Progenitor cell of endocrine pancreas (in vitro differentiated cells): ENCODE data around the gene TCTA. TPM values are rescaled to one million over a fixed set of nuclear protein-coding genes. Genes with fewer than 3 reads are reported as not detected.

Source experiments
- DNase-seq: peaks from one replicate; pipeline ENCODE4 v3.0.0; 2021; ENCODE audit warnings: low spot score; ENCODE audit not compliant: unreplicated experiment
- H3K27ac Mint-ChIP-seq: 2 replicates; pipeline ENCODE4 v1.8.0; 2021; ENCODE audit warnings: mild to moderate bottlenecking, moderate library complexity, mixed read lengths
- H3K27me3 Mint-ChIP-seq: 2 replicates; pipeline ENCODE4 v1.8.0; 2021; ENCODE audit warnings: mixed read lengths
- H3K36me3 Mint-ChIP-seq: 2 replicates; pipeline ENCODE4 v1.8.0; 2022; ENCODE audit warnings: mixed read lengths; ENCODE audit not compliant: insufficient read depth
- H3K4me1 Mint-ChIP-seq: 2 replicates; pipeline ENCODE4 v1.8.0; 2021; ENCODE audit warnings: low read depth, mixed read lengths
- H3K4me3 Mint-ChIP-seq: 2 replicates; pipeline ENCODE4 v1.8.0; 2021; ENCODE audit warnings: low read depth, mild to moderate bottlenecking, moderate library complexity, mixed read lengths
- H3K9me3 Mint-ChIP-seq: 2 replicates; pipeline ENCODE4 v1.8.0; 2021; ENCODE audit warnings: low read depth, mixed read lengths
- total RNA-seq: library from RNA; stranded (reverse); gene quantifications from 2 replicates; pipeline ENCODE4 v1.2.1, GENCODE V29; 2021
- TF ChIP-seq, protein P1 (sequence below): fragments of 200-600 bp; sonication (generic); IDR thresholded peaks from one replicate; pipeline ENCODE4 v1.5.0; 2021; ENCODE audit warnings: antibody characterized with exemption, mild to moderate bottlenecking; ENCODE audit not compliant: unreplicated experiment

The TCTA gene
- total RNA-seq, 1 donor from 2014 or later, result 18.8 TPM

GRCh38 chr3:49416867-49417266 is 4.6 kb downstream of the TCTA start:
- Mint-ChIP-seq H3K27ac (no peak overlapping the region), H3K36me3 (no peaks in the 10 kb centered on the region), H3K4me3 (no peak overlapping the region), H3K9me3 (no peaks in the 10 kb centered on the region), H3K27me3 (no peaks in the 10 kb centered on the region), H3K4me1 (peaks cover 10% of the 10 kb centered on the region)
- TF ChIP-seq, protein P1, sequence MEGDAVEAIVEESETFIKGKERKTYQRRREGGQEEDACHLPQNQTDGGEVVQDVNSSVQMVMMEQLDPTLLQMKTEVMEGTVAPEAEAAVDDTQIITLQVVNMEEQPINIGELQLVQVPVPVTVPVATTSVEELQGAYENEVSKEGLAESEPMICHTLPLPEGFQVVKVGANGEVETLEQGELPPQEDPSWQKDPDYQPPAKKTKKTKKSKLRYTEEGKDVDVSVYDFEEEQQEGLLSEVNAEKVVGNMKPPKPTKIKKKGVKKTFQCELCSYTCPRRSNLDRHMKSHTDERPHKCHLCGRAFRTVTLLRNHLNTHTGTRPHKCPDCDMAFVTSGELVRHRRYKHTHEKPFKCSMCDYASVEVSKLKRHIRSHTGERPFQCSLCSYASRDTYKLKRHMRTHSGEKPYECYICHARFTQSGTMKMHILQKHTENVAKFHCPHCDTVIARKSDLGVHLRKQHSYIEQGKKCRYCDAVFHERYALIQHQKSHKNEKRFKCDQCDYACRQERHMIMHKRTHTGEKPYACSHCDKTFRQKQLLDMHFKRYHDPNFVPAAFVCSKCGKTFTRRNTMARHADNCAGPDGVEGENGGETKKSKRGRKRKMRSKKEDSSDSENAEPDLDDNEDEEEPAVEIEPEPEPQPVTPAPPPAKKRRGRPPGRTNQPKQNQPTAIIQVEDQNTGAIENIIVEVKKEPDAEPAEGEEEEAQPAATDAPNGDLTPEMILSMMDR, result no peak
- DNase-seq, result no peak

DNA sequence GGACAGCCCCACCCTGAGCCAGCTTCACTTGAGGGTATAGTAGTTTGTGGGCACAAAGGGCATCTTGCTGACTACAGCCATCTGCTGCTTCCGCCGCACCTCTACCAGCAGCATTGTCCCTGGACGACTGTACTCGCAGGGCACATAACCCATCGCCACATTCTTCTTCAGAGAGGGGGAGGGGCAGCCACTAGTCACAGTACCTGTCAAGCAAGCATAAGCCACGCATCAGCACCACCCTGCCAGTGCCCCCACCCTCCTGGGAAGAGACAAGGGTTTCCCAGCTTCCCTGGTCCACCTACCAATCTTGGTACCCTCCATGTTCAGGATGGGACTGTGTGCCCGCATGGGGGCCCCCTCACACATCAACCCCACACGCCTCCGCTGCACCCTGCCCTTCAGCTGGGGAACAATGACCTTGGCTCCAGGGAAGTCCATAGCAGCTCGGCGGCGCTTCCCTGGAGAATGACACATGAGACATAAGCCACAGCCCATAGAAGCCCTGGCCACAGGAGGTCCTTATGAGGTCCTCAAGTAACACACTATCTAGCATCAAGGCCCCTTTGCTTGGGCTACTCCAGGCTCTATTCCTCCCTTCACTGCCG is 5.4 kb downstream of the TCTA start:
- no peaks in the 10 kb centered on the region for H3K36me3 Mint-ChIP-seq
- peaks cover 14% of the 10 kb centered on the region for H3K4me1 Mint-ChIP-seq
- H3K27ac Mint-ChIP-seq, result no peak overlapping the region
- TF ChIP-seq, protein P1, result no peak
- DNase-seq, result no peak
- no peaks in the 10 kb centered on the region for H3K27me3 Mint-ChIP-seq
- H3K9me3 Mint-ChIP-seq, result no peaks in the 10 kb centered on the region
- H3K4me3 Mint-ChIP-seq, result no peak overlapping the region

DNA sequence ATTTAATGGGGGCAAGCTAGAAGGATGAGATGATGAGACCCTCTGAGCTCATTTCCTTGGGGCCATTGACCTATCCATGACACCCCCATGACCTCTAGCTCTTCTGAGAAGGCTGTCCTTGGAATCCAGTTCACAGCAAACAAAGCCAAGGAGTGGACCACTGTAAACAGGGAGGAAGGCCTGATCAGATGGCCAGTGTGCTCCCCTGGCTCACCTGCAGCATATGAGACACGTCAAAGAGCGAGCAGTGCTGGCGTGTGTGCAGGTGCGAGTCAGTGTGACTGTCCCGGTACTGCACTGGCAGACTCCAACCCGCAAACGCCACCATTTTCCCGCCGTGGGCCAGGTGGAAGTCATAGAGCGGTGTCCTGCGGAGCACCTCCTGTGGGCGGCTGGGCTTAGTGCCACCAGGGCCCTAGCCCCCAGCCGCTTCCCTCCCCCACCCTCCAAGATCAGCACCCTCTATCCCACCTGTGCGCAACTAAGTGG is 9.7 kb downstream of the TCTA start:
- Mint-ChIP-seq H3K27ac (peak overlapping the region; percentile 96), H3K4me3 (peak overlapping the region; percentile 89), H3K9me3 (no peaks in the 10 kb centered on the region), H3K27me3 (no peaks in the 10 kb centered on the region), H3K4me1 (peaks cover 16% of the 10 kb centered on the region), H3K36me3 (peaks cover 5% of the 10 kb centered on the region)
- TF ChIP-seq, protein P1, result peak; percentile 24
- no peak for DNase-seq

GRCh38 chr3:49422379-49423248 is 10.4 kb downstream of the TCTA start, which contains the start of gene AMT:
Gene AMT, minus strand, starts transcription at chr3:49422473. Its CDS starts 23 bp downstream, at chr3:49422450.
- H3K36me3 Mint-ChIP-seq, result peaks cover 5% of the 10 kb centered on the region
- no peaks in the 10 kb centered on the region for H3K27me3 Mint-ChIP-seq
- H3K4me1 Mint-ChIP-seq, result peaks cover 16% of the 10 kb centered on the region
- peak within 1 kb of the TSS; percentile 89 for H3K4me3 Mint-ChIP-seq
- peak; percentile 52 for DNase-seq
- no peaks in the 10 kb centered on the region for H3K9me3 Mint-ChIP-seq
- peak within 1 kb of the TSS; percentile 96 for H3K27ac Mint-ChIP-seq
- TF ChIP-seq, protein P1, result no peak

DNA sequence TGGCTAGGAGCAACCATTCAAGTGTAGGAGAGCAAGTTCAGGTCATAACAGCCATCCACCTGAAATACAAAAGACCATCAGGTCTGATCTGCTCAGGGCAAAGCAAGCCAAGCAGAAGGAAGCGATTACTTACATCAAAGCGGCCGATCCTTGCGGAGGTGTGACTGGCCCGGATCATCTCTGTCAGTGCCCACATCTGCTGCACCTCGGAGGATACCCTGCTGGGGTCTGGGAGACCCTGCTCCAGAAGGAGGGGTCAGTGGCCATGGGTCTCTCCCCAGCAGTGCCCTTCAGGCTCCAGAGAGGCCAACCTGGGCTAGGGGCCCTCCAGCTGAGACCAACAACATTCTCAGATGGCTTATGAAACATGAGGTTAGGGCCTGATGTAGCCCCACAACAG is 12.6 kb downstream of the TCTA start:
- TF ChIP-seq, protein P1, result no peak
- Mint-ChIP-seq H3K4me1 (peaks cover 17% of the 10 kb centered on the region), H3K36me3 (peaks cover 5% of the 10 kb centered on the region), H3K4me3 (no peak overlapping the region), H3K27me3 (no peaks in the 10 kb centered on the region), H3K9me3 (no peaks in the 10 kb centered on the region), H3K27ac (peak overlapping the region; percentile 38)
- DNase-seq, result no peak
